B cell (primary cell): ENCODE data around the gene CHCHD5. TPM values are rescaled to one million over a fixed set of nuclear protein-coding genes. Genes with fewer than 3 reads are reported as not detected.

ENCODE experiments used
- ATAC-seq: fragments of 200-7000 bp; cut with Tn5 transposase; one replicate; pipeline ENCODE4 v1.10.0; 2021; ENCODE audit warnings: low read depth, mild to moderate bottlenecking, moderate number of reproducible peaks, moderate library complexity
- CTCF ChIA-PET: fragments of 350-600 bp; sonication (Branson Sonifier 250); formaldehyde crosslinking; loops from one replicate; lab custom pipeline; 2021; ENCODE audit warnings: antibody characterized with exemption, inconsistent platforms; lab: Charles Lee
- POLR2A ChIA-PET: fragments of 350-600 bp; sonication (Branson Sonifier 250); formaldehyde crosslinking; loops from one replicate; lab custom pipeline; 2021; ENCODE audit warnings: antibody characterized with exemption; lab: Charles Lee
- DNase-seq: peaks from one replicate; pipeline ENCODE4 v3.0.0; 2013
- H2AFZ ChIP-seq: 2 replicates; pipeline ENCODE4 v1.6.1; 2012; ENCODE audit warnings: mild to moderate bottlenecking, low read depth, low read length; ENCODE audit not compliant: insufficient read depth, poor library complexity, severe bottlenecking
- H3K27ac ChIP-seq, 2 donors: 1 replicate in 1 of 2; 2 replicates in 1 of 2; pipeline ENCODE4 v1.5.1; 2012 to 2013; ENCODE audit warnings: low read length in 2 of 2, mild to moderate bottlenecking in 2 of 2, moderate library complexity in 1 of 2
- H3K27me3 ChIP-seq, 4 experiments: fragments of 200-600 bp in 1 of 4; sonication (generic) in 1 of 4; replicated peaks in 1 of 4; 1 replicate in 2 of 4; 2 replicates in 2 of 4; pipeline versions ENCODE4 v1.6.1 to v1.7.0; 2013 to 2016; ENCODE audit warnings: low read length in 3 of 4, mild to moderate bottlenecking in 2 of 4, mixed read lengths in 1 of 4, moderate library complexity in 1 of 4; ENCODE audit not compliant: insufficient read depth in 4 of 4, control insufficient read depth in 3 of 4; ENCODE audit errors: control extremely low read depth in 1 of 4
- H3K36me3 ChIP-seq, 2 experiments: replicated peaks in 1 of 2; 1 replicate in 1 of 2; 2 replicates in 1 of 2; pipeline versions ENCODE4 v1.6.1 to v1.7.1; 2013; ENCODE audit warnings: low read length in 1 of 2; ENCODE audit not compliant: insufficient read depth in 2 of 2, control insufficient read depth in 1 of 2; ENCODE audit errors: control extremely low read depth in 1 of 2, extremely low read depth in 1 of 2
- H3K4me1 ChIP-seq, 2 donors: fragments of 200-600 bp in 1 of 2; sonication (generic) in 1 of 2; 1 replicate in 1 of 2; 2 replicates in 1 of 2; pipeline versions ENCODE4 v1.5.1 to v1.6.1; 2013 to 2017; ENCODE audit warnings: low read length in 2 of 2; ENCODE audit not compliant: control insufficient read depth in 2 of 2, insufficient read depth in 2 of 2
- H3K4me2 ChIP-seq: replicated peaks from 2 replicates; pipeline ENCODE3; 2012; ENCODE audit warnings: mild to moderate bottlenecking, low read depth, low read length; ENCODE audit not compliant: poor library complexity, severe bottlenecking
- H3K4me3 ChIP-seq, 5 experiments: fragments of 200-600 bp in 1 of 5; sonication (generic) in 1 of 5; 1 replicate in 3 of 5; 2 replicates in 2 of 5; pipeline versions ENCODE4 v1.5.1 to v1.7.0; 2011 to 2016; ENCODE audit warnings: low read length in 4 of 5, mild to moderate bottlenecking in 4 of 5, low read depth in 2 of 5, control low read depth in 1 of 5, moderate library complexity in 1 of 5; ENCODE audit not compliant: insufficient read depth in 1 of 5; ENCODE audit errors: control extremely low read depth in 1 of 5, extremely low read depth in 1 of 5
- H3K79me2 ChIP-seq: fragments of 200-600 bp; sonication (generic); one replicate; pipeline ENCODE4 v1.6.0; 2016; ENCODE audit warnings: low read length; ENCODE audit not compliant: control insufficient read depth, insufficient read depth
- H3K9ac ChIP-seq: fragments of 200-600 bp; sonication (generic); 2 replicates; pipeline ENCODE4 v1.6.1; 2017; ENCODE audit warnings: mild to moderate bottlenecking, low read length, moderate library complexity
- H3K9me3 ChIP-seq, 3 donors: one replicate each; pipeline versions ENCODE4 v1.6.1 to v1.7.1; 2013; ENCODE audit warnings: low read length in 2 of 3; ENCODE audit not compliant: control insufficient read depth in 2 of 3, insufficient read depth in 1 of 3; ENCODE audit errors: control extremely low read depth in 1 of 3
- H4K20me1 ChIP-seq: 2 replicates; pipeline ENCODE4 v1.6.0; 2012; ENCODE audit warnings: mild to moderate bottlenecking, low read length; ENCODE audit not compliant: insufficient read depth, control insufficient read depth, poor library complexity, severe bottlenecking
- H3K27ac Mint-ChIP-seq: one replicate; pipeline ENCODE4 v1.8.0; 2021; ENCODE audit warnings: mixed read lengths
- H3K27me3 Mint-ChIP-seq: one replicate; pipeline ENCODE4 v1.8.0; 2021; ENCODE audit warnings: mixed read lengths
- H3K4me1 Mint-ChIP-seq: one replicate; pipeline ENCODE4 v1.8.0; 2021; ENCODE audit warnings: mixed read lengths
- H3K4me3 Mint-ChIP-seq: one replicate; pipeline ENCODE4 v1.8.0; 2021; ENCODE audit warnings: mixed read lengths
- H3K9me3 Mint-ChIP-seq: one replicate; pipeline ENCODE4 v1.8.0; 2022; ENCODE audit warnings: mixed read lengths; ENCODE audit not compliant: insufficient read depth
- CTCF ChIP-seq: fragments of 200-600 bp; IDR thresholded peaks from one replicate; pipeline ENCODE4 v1.8.0; 2022; ENCODE audit warnings: antibody characterized with exemption, mild to moderate bottlenecking
- EZH2 ChIP-seq: IDR thresholded peaks from 2 replicates; pipeline ENCODE4 v1.6.1; 2012; ENCODE audit warnings: borderline replicate concordance, low read depth, mild to moderate bottlenecking, moderate library complexity, low read length; ENCODE audit not compliant: insufficient read depth, poor library complexity, severe bottlenecking
- WGBS: methylation state at CpG from one replicate; pipeline ENCODE4 v1.1.5; 2013; ENCODE audit warnings: missing lambda C conversion rate; ENCODE audit not compliant: insufficient coverage; 5-methylcytosine and 5-hydroxymethylcytosine counted together
- intact Hi-C: fragments of 100-400 bp; cut with micrococcal nuclease; formaldehyde crosslinking; loops from one replicate; pipeline ENCODE4 v1.10.0; 2022
- polyA plus RNA-seq: library from polyadenylated mRNA; depleted of rRNA; stranded (reverse); fragments of >200 nt; gene quantifications from 2 replicates; pipeline ENCODE4 v1.2.3, GENCODE V29; 2012
- total RNA-seq, 2 donors: library from RNA; stranded (reverse); fragments of 120-200 nt in 1 of 2; gene quantifications; 1 replicate in 1 of 2; 2 replicates in 1 of 2; pipeline versions ENCODE4 v1.2.3 to v1.2.4, GENCODE V29; 2013 to 2022

CHCHD5 gene
- total and polyA plus RNA-seq, 2 donors (not counting 1 experiment from before 2014, with no cell fraction given) = 19.9 to 34.5 TPM

- Histone ChIP-seq H3K9me3 (no peaks in the 10 kb centered on the region), H3K4me1 (peaks cover 18 to 44% of the 10 kb centered on the region in 2 donors), H4K20me1 (no peaks in the 10 kb centered on the region), H3K9ac (peak overlapping the region; percentile 3), H3K79me2 (no peaks in the 10 kb centered on the region), H3K27me3 (no peaks in the 10 kb centered on the region), H3K4me3 (peak overlapping the region in 1 of 5 experiments; percentile 59), H3K36me3 (no peaks in the 10 kb centered on the region), H3K27ac (no peak overlapping the region), H3K4me2 (peak overlapping the region; percentile 77), H2AFZ (peak overlapping the region; percentile 81)
- Mint-ChIP-seq H3K9me3 (no peaks in the 10 kb centered on the region), H3K4me3 (peak overlapping the region; percentile 56), H3K27ac (no peak overlapping the region), H3K4me1 (peaks cover 27% of the 10 kb centered on the region), H3K27me3 (no peaks in the 10 kb centered on the region)
- no peak for ATAC-seq
- POLR2A ChIA-PET = interaction anchor here (0.6 to 1.7 kb wide), 5 partner anchors 9 to 98 kb away, joined by 3 to 10 read pairs (median 7); partner anchors contain the start of gene SLC20A1
- WGBS = 60% methylated on average over 7 of the region's 10 CpGs
- CTCF ChIA-PET = interaction anchor here (0.5 to 16.6 kb wide), 30 partner anchors 8 to 258 kb away, joined by 3 to 496 read pairs (median 4); partner anchors contain the start of genes CHCHD5, NT5DC4 and SLC20A1
- no peak for TF ChIP-seq CTCF
- no peak for TF ChIP-seq EZH2
- DNase-seq = no peak
- intact Hi-C loops = loop anchor here (2.0 to 10.0 kb wide), 2 partner anchors 257 to 331 kb away; no protein-coding TSS in a partner anchor
Observed at GRCh38 chr2:112627060-112628040, 42.9 kb downstream of the CHCHD5 start.
